HG02610 (cell line): Measurements from ENCODE around the gene GDF10.

ENCODE experiments used
- ATAC-seq: cut with Tn5 transposase; IDR thresholded peaks from one replicate; pipeline ENCODE4 v1.9.1; 2021; ENCODE audit warnings: mild to moderate bottlenecking, moderate library complexity; ENCODE audit not compliant: unreplicated experiment

GDF10 gene

GRCh38 chr10:47349941-47350371, 50.0 kb downstream of the GDF10 start:
- no peak for ATAC-seq

- no peak for ATAC-seq
These were observed 51.0 kb downstream of the GDF10 start for GRCh38 chr10:47350671-47351640.

- ATAC-seq = no peak
These were observed 52.2 kb downstream of the GDF10 start for GRCh38 chr10:47351899-47352815.

GRCh38 chr10:47353351-47353750, 53.4 kb downstream of the GDF10 start:
- no peak for ATAC-seq

- ATAC-seq = no peak
These were observed 54.2 kb downstream of the GDF10 start for GRCh38 chr10:47354165-47354564.

- ATAC-seq = no peak
These were observed 54.9 kb downstream of the GDF10 start for GRCh38 chr10:47354900-47355299.

- no peak for ATAC-seq
These were observed 56.7 kb downstream of the GDF10 start for GRCh38 chr10:47356708-47357107.

- no peak for ATAC-seq
These were observed 57.2 kb downstream of the GDF10 start for GRCh38 chr10:47357131-47357582.

GRCh38 chr10:47357911-47358310, 57.9 kb downstream of the GDF10 start:
- no peak for ATAC-seq

GRCh38 chr10:47358457-47358856, 58.5 kb downstream of the GDF10 start:
- no peak for ATAC-seq

- no peak for ATAC-seq
These were observed 59.1 kb downstream of the GDF10 start for GRCh38 chr10:47359101-47359500.

GRCh38 chr10:47359626-47360418, 59.8 kb downstream of the GDF10 start:
- no peak for ATAC-seq

GRCh38 chr10:47360419-47361040, 60.5 kb downstream of the GDF10 start:
- ATAC-seq = no peak

- no peak for ATAC-seq
These were observed 61.3 kb downstream of the GDF10 start for GRCh38 chr10:47361293-47361692.

GRCh38 chr10:47362199-47362598, 62.2 kb downstream of the GDF10 start:
- ATAC-seq = no peak
